ENCODE measurements around the gene TMED8. TPM values are rescaled to one million over a fixed set of nuclear protein-coding genes. Genes with fewer than 3 reads are reported as not detected.

The TMED8 gene
- total and polyA plus RNA-seq, 4 donors = 1.3 to 6.9 (median 4.2) TPM

GRCh38 chr14:77324816-77325745, 51.8 kb downstream of the TMED8 start:
- H3K36me3 ChIP-seq (ENCODE audit: control insufficient read depth in 4 of 4, insufficient read depth in 3 of 4, low read depth in 1 of 4, low read length in 3 of 4) = peaks cover 0 to 8% (median 0%) of the 10 kb centered on the region in 4 donors
- no peaks in the 10 kb centered on the region for H3K9me3 ChIP-seq (ENCODE audit: control insufficient read depth in 4 of 4, low read length in 3 of 4)
- peak; percentile 28 for TF ChIP-seq TAF1 (conservative IDR thresholded peaks at IDR 0.05)
- TF ChIP-seq EGR1 (IDR thresholded peaks at IDR 0.05; ENCODE audit: low read depth in 2 of 2) = no peak
- TF ChIP-seq ZBTB33 (IDR thresholded peaks at IDR 0.05) = no peak
- peak; percentile 75 for TF ChIP-seq SP1 (IDR thresholded peaks at IDR 0.05)
- TF ChIP-seq RXRA (IDR thresholded peaks at IDR 0.05) = peak; percentile 70 to 79
- TF ChIP-seq, protein P1, sequence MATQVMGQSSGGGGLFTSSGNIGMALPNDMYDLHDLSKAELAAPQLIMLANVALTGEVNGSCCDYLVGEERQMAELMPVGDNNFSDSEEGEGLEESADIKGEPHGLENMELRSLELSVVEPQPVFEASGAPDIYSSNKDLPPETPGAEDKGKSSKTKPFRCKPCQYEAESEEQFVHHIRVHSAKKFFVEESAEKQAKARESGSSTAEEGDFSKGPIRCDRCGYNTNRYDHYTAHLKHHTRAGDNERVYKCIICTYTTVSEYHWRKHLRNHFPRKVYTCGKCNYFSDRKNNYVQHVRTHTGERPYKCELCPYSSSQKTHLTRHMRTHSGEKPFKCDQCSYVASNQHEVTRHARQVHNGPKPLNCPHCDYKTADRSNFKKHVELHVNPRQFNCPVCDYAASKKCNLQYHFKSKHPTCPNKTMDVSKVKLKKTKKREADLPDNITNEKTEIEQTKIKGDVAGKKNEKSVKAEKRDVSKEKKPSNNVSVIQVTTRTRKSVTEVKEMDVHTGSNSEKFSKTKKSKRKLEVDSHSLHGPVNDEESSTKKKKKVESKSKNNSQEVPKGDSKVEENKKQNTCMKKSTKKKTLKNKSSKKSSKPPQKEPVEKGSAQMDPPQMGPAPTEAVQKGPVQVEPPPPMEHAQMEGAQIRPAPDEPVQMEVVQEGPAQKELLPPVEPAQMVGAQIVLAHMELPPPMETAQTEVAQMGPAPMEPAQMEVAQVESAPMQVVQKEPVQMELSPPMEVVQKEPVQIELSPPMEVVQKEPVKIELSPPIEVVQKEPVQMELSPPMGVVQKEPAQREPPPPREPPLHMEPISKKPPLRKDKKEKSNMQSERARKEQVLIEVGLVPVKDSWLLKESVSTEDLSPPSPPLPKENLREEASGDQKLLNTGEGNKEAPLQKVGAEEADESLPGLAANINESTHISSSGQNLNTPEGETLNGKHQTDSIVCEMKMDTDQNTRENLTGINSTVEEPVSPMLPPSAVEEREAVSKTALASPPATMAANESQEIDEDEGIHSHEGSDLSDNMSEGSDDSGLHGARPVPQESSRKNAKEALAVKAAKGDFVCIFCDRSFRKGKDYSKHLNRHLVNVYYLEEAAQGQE (IDR thresholded peaks at IDR 0.05) = peak; percentile 27
- TF ChIP-seq HNF4A (conservative IDR thresholded peaks at IDR 0.05) = peak in 1 of 2 donors; percentile 28
- 45% methylated on average over 11 of the region's 11 CpGs for WGBS
- peaks cover 6 to 43% (median 34%) of the 10 kb centered on the region in 4 donors for H3K4me1 ChIP-seq (ENCODE audit: control insufficient read depth in 4 of 4, insufficient read depth in 4 of 4, low read length in 3 of 4)
- peak overlapping the region in 2 of 3 donors; percentile 50 to 58 for H3K4me3 ChIP-seq (ENCODE audit: low read depth in 1 of 3, low read length in 3 of 3)
- peak overlapping the region; percentile 62 to 71 for H3K27ac ChIP-seq (ENCODE audit: low read depth in 1 of 2, low read length in 2 of 2)
- DNase-seq (ENCODE audit: low spot score) = no peak
- H3K9ac ChIP-seq (ENCODE audit: low read depth in 1 of 2, low read length in 2 of 2) = peak overlapping the region; percentile 33 to 43
- no peaks in the 10 kb centered on the region for H3K27me3 ChIP-seq (ENCODE audit: control insufficient read depth in 4 of 4, insufficient read depth in 4 of 4, low read length in 3 of 4)

GRCh38 chr14:77324289-77324688, 52.6 kb downstream of the TMED8 start:
- Histone ChIP-seq H3K36me3 (ENCODE audit: control insufficient read depth in 4 of 4, insufficient read depth in 3 of 4, low read depth in 1 of 4, low read length in 3 of 4) (no peaks in the 10 kb centered on the region), H3K9me3 (ENCODE audit: control insufficient read depth in 4 of 4, low read length in 3 of 4) (no peaks in the 10 kb centered on the region), H3K9ac (ENCODE audit: low read depth in 1 of 2, low read length in 2 of 2) (peak overlapping the region in 1 of 2 donors; percentile 43), H3K4me1 (ENCODE audit: control insufficient read depth in 4 of 4, insufficient read depth in 4 of 4, low read length in 3 of 4) (peaks cover 6 to 50% (median 41%) of the 10 kb centered on the region in 4 donors), H3K27ac (ENCODE audit: low read depth in 1 of 2, low read length in 2 of 2) (peak overlapping the region; percentile 62 to 71), H3K27me3 (ENCODE audit: control insufficient read depth in 4 of 4, insufficient read depth in 4 of 4, low read length in 3 of 4) (no peaks in the 10 kb centered on the region), H3K4me3 (ENCODE audit: low read depth in 1 of 3, low read length in 3 of 3) (peak overlapping the region in 2 of 3 donors; percentile 50 to 58)
- WGBS = 45% methylated on average over 3 of the region's 3 CpGs
- TF ChIP-seq HNF4A (conservative IDR thresholded peaks at IDR 0.05) = peak; percentile 87 to 90
- TF ChIP-seq YY1 (IDR thresholded peaks at IDR 0.05) = peak; percentile 40
- peak; percentile 73 to 93 for TF ChIP-seq RXRA (IDR thresholded peaks at IDR 0.05)
- TF ChIP-seq, protein P2, sequence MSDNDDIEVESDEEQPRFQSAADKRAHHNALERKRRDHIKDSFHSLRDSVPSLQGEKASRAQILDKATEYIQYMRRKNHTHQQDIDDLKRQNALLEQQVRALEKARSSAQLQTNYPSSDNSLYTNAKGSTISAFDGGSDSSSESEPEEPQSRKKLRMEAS (IDR thresholded peaks at IDR 0.05) = peak; percentile 9
- peak in 1 of 2 donors; percentile 53 for TF ChIP-seq EGR1 (IDR thresholded peaks at IDR 0.05; ENCODE audit: low read depth in 2 of 2)
- TF ChIP-seq, protein P1 (IDR thresholded peaks at IDR 0.05) = peak; percentile 27
- TF ChIP-seq HNF4G (IDR thresholded peaks at IDR 0.05) = peak; percentile 66
- TF ChIP-seq NR2F2 (IDR thresholded peaks at IDR 0.05) = no peak
- TF ChIP-seq RAD21 (IDR thresholded peaks at IDR 0.05) = no peak
- TF ChIP-seq GABPA (IDR thresholded peaks at IDR 0.05 in 1 of 2, conservative IDR thresholded peaks at IDR 0.05 in 1 of 2) = no peak
- peak; percentile 94 for TF ChIP-seq SP1 (IDR thresholded peaks at IDR 0.05)
- TF ChIP-seq FOXA1 (IDR thresholded peaks at IDR 0.05) = no peak
- no peak for DNase-seq (ENCODE audit: low spot score)

Data from liver (tissue), 9 donors.